Measurements from ENCODE around the gene AGTRAP.

Gene AGTRAP

DNA sequence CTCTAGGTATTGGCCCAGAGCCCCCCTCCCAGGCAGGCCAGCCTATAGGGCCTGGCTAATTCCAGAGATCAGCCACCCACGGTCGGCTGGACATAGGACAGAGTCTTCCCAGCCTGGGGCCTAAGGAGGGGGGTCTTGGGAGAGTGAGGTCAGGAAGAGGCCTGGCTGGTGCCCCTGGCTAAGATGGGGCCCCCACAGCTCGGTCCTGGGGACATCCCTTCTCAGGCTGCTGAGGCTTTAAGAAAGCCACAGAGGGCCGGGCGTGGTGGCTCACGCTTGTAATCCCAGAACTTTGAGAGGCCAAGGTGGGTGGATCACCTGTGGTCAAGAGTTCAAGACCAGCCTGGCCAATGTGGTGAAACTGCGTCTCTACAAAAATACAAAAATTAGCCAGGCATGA, 28.6 kb downstream of the AGTRAP start:
- TF ChIP-seq SUZ12 (IDR thresholded peaks at IDR 0.05; ENCODE audit: extremely low read depth, insufficient read depth, insufficient read length), result no peak
- no peak for TF ChIP-seq YY1 (IDR thresholded peaks at IDR 0.05; ENCODE audit: insufficient read depth, insufficient read length)
- no peak for TF ChIP-seq ZNF274 (IDR thresholded peaks at IDR 0.05; ENCODE audit: low read depth, low read length)
- Histone ChIP-seq H3K27me3 (ENCODE audit: insufficient read depth, insufficient read length) (peaks cover 16% of the 10 kb centered on the region), H3K9me3 (ENCODE audit: insufficient read depth, low read length) (no peaks in the 10 kb centered on the region), H3K4me3 (ENCODE audit: insufficient read length, low read depth) (no peak overlapping the region), H3K4me1 (ENCODE audit: insufficient read depth, insufficient read length) (peaks cover 12% of the 10 kb centered on the region), H3K36me3 (ENCODE audit: insufficient read depth, insufficient read length, low read length) (no peaks in the 10 kb centered on the region), H3K9ac (ENCODE audit: insufficient read length, low read depth) (no peak overlapping the region)
- no peak for DNase-seq (ENCODE audit: low read depth, low spot score)

DNA sequence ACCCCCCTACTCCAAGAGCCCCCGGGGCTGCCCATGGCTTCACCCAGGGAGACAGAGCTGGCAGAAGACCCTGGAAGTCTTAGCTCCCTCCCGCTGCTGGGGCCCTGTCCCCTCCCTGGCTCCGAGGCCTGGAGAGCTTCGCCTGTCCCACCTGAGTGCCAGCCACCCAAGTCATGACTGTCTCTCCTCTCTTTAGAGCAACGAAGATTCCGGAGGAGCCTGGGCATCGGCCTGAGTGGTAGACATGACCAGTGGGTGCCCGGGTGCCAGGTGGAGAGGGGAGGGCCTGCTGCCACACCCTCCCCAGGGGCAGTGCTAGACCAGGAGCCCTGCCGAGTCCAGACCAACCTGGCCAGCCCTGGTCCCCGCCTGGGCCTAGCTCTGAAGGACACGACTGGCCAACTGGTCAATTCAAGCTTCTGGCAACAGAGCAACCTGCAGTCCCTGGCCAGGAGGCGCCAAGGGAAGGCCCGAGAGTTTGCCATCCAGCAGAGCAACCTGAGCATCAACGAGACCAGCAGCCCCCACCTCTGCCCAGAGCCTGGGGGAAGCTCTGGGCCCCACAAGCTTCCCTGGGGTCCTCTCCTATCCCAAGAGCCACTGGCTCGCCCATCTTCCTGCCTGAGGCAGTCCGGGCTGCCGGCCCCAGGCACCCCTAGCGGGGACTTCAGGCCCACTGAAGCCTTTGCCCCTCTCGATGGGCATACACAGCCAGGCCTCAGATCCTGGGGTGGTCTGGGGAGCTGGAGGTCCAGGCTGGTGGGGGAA, 29.9 kb downstream of the AGTRAP start:
- DNase-seq (ENCODE audit: low read depth, low spot score), result no peak
- no peak overlapping the region for H3K4me3 ChIP-seq (ENCODE audit: insufficient read length, low read depth)
- H3K36me3 ChIP-seq (ENCODE audit: insufficient read depth, insufficient read length, low read length), result no peaks in the 10 kb centered on the region
- no peak overlapping the region for H3K9ac ChIP-seq (ENCODE audit: insufficient read length, low read depth)
- H3K9me3 ChIP-seq (ENCODE audit: insufficient read depth, low read length), result no peaks in the 10 kb centered on the region
- no peak for TF ChIP-seq SUZ12 (IDR thresholded peaks at IDR 0.05; ENCODE audit: extremely low read depth, insufficient read depth, insufficient read length)
- TF ChIP-seq YY1 (IDR thresholded peaks at IDR 0.05; ENCODE audit: insufficient read depth, insufficient read length), result no peak
- TF ChIP-seq ZNF274 (IDR thresholded peaks at IDR 0.05; ENCODE audit: low read depth, low read length), result no peak
- peaks cover 12% of the 10 kb centered on the region for H3K4me1 ChIP-seq (ENCODE audit: insufficient read depth, insufficient read length)
- H3K27me3 ChIP-seq (ENCODE audit: insufficient read depth, insufficient read length), result peaks cover 16% of the 10 kb centered on the region

DNA sequence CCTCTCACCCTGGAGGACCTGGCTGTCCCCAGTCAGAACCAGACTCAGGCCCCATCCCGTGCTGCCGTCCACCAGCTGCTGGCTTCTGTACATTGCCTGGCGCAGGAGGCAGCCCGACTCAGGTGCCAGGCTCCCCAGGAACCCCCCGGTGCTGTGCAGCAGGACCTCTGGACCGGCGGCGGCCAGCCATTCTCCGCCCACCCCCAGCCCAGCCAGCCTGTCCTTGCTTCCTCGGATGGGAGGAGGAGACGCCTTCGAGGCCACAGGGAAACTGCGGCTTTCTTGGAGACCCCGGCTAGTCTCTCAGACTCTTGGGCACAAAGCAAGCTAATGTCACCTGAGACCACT, 30.5 kb downstream of the AGTRAP start:
- H3K9ac ChIP-seq (ENCODE audit: insufficient read length, low read depth), result no peak overlapping the region
- H3K4me1 ChIP-seq (ENCODE audit: insufficient read depth, insufficient read length), result peaks cover 12% of the 10 kb centered on the region
- TF ChIP-seq ZNF274 (IDR thresholded peaks at IDR 0.05; ENCODE audit: low read depth, low read length) (no peak), YY1 (IDR thresholded peaks at IDR 0.05; ENCODE audit: insufficient read depth, insufficient read length) (no peak), SUZ12 (IDR thresholded peaks at IDR 0.05; ENCODE audit: extremely low read depth, insufficient read depth, insufficient read length) (no peak)
- no peaks in the 10 kb centered on the region for H3K9me3 ChIP-seq (ENCODE audit: insufficient read depth, low read length)
- no peaks in the 10 kb centered on the region for H3K36me3 ChIP-seq (ENCODE audit: insufficient read depth, insufficient read length, low read length)
- no peak overlapping the region for H3K4me3 ChIP-seq (ENCODE audit: insufficient read length, low read depth)
- peaks cover 10% of the 10 kb centered on the region for H3K27me3 ChIP-seq (ENCODE audit: insufficient read depth, insufficient read length)
- DNase-seq (ENCODE audit: low read depth, low spot score), result no peak

DNA sequence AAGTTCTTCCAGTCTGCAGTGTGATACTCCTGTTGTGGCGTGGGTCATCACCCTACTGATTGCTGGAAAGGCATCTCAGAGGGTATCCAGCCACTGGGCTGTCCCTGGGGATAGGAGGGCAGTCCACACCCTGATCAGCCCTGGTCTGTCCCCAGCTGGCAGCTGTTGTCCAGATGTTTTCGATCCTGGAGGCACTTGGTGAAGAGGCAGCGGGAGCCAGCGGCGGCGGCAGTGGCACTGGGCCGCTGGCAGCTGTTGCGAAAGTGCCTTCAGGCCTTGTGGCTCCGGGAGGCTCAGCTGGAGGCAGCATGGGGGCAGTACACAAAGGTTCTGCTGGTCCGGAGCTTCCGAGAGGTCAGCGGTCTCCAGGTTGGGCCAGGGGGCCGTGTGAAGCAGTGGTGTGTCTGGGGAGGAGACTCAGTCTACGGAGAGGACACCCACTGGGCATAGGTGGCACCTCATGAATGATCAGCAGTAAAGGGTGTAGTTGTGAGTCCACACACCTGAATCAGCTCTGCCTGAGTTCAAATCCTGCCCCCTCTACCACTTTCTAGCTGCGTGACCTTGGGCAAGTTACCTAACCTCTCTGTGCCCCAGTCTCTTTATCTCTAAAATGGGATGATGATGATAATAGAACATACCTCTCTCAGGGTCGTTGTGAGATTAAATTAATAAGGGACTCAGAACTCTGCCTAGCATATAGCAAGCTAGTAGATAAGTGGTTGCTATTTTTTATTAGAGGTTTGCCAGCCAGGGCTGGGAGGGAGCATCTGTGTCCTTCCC, 32.2 kb downstream of the AGTRAP start:
- Histone ChIP-seq H3K4me3 (ENCODE audit: insufficient read length, low read depth) (no peak overlapping the region), H3K36me3 (ENCODE audit: insufficient read depth, insufficient read length, low read length) (no peaks in the 10 kb centered on the region), H3K27me3 (ENCODE audit: insufficient read depth, insufficient read length) (no peaks in the 10 kb centered on the region), H3K9me3 (ENCODE audit: insufficient read depth, low read length) (no peaks in the 10 kb centered on the region), H3K9ac (ENCODE audit: insufficient read length, low read depth) (no peak overlapping the region), H3K4me1 (ENCODE audit: insufficient read depth, insufficient read length) (peaks cover 12% of the 10 kb centered on the region)
- TF ChIP-seq YY1 (IDR thresholded peaks at IDR 0.05; ENCODE audit: insufficient read depth, insufficient read length) (no peak), ZNF274 (IDR thresholded peaks at IDR 0.05; ENCODE audit: low read depth, low read length) (no peak), SUZ12 (IDR thresholded peaks at IDR 0.05; ENCODE audit: extremely low read depth, insufficient read depth, insufficient read length) (no peak)
- no peak for DNase-seq (ENCODE audit: low read depth, low spot score)

DNA sequence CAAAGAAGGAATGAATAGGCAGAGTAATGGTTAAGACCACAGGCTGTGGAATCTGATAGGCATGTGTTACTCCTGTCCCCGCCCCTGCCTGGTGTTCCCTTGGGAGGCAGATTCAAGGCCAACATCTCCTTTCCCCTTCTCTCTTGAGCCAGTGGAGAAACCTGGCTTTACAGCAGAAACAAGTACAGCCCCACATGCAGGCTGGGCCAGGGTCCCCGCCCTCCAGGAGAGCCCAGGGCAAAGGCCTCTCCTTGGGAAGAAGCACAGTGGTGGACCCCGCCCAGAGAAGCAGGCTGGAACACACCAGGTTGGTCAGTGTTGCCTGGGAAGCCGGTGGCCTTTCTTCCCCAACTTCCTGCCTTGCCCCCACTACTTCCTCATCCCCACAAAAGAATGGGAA, 32.9 kb downstream of the AGTRAP start:
- TF ChIP-seq ZNF274 (IDR thresholded peaks at IDR 0.05; ENCODE audit: low read depth, low read length) (no peak), YY1 (IDR thresholded peaks at IDR 0.05; ENCODE audit: insufficient read depth, insufficient read length) (no peak), SUZ12 (IDR thresholded peaks at IDR 0.05; ENCODE audit: extremely low read depth, insufficient read depth, insufficient read length) (no peak)
- Histone ChIP-seq H3K9me3 (ENCODE audit: insufficient read depth, low read length) (no peaks in the 10 kb centered on the region), H3K36me3 (ENCODE audit: insufficient read depth, insufficient read length, low read length) (no peaks in the 10 kb centered on the region), H3K9ac (ENCODE audit: insufficient read length, low read depth) (no peak overlapping the region), H3K27me3 (ENCODE audit: insufficient read depth, insufficient read length) (no peaks in the 10 kb centered on the region), H3K4me1 (ENCODE audit: insufficient read depth, insufficient read length) (peaks cover 12% of the 10 kb centered on the region), H3K4me3 (ENCODE audit: insufficient read length, low read depth) (no peak overlapping the region)
- no peak for DNase-seq (ENCODE audit: low read depth, low spot score)

DNA sequence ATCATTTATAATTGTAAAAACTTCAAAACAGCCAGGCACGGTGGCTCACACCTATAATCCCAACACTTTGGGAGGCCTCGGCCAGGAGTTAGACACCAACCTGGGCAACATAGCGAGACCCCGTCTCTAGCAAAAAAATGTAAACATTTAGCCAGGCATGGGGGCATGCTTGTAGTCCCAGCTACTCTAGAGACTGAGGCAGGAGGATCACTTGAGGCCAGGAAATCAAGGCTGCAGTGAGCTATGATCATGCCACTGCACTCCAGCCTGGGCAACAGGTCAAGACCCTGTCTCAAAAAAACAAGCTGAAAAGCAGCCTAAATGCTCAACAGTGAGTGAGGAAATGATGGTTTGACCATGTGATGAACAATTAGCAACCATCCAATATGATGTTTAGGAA, 33.3 kb downstream of the AGTRAP start:
- H3K9me3 ChIP-seq (ENCODE audit: insufficient read depth, low read length), result no peaks in the 10 kb centered on the region
- TF ChIP-seq ZNF274 (IDR thresholded peaks at IDR 0.05; ENCODE audit: low read depth, low read length) (no peak), YY1 (IDR thresholded peaks at IDR 0.05; ENCODE audit: insufficient read depth, insufficient read length) (no peak), SUZ12 (IDR thresholded peaks at IDR 0.05; ENCODE audit: extremely low read depth, insufficient read depth, insufficient read length) (no peak)

DNA sequence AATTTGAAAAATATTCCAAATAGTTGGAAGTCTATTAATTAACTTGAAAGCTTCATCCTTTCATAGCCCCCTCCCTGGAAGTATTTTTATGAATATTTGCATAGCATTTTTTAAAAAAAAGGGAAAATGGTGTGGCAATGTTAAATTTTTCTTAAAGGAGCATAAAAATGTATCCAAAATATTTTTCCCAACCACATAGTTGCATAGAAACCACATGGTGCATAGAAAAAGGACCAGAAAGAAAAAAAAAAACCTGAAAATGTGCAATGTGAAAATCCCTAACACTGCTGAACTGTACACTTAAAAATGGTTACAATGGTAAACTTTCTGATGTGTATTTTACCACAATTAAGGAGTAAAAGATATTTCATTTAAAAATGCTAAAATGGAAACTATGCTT, 34.1 kb downstream of the AGTRAP start:
- Histone ChIP-seq H3K4me1 (ENCODE audit: insufficient read depth, insufficient read length) (peaks cover 12% of the 10 kb centered on the region), H3K9ac (ENCODE audit: insufficient read length, low read depth) (no peak overlapping the region), H3K9me3 (ENCODE audit: insufficient read depth, low read length) (no peaks in the 10 kb centered on the region), H3K27me3 (ENCODE audit: insufficient read depth, insufficient read length) (no peaks in the 10 kb centered on the region), H3K36me3 (ENCODE audit: insufficient read depth, insufficient read length, low read length) (no peaks in the 10 kb centered on the region), H3K4me3 (ENCODE audit: insufficient read length, low read depth) (no peak overlapping the region)
- no peak for DNase-seq (ENCODE audit: low read depth, low spot score)
- TF ChIP-seq ZNF274 (IDR thresholded peaks at IDR 0.05; ENCODE audit: low read depth, low read length) (no peak), YY1 (IDR thresholded peaks at IDR 0.05; ENCODE audit: insufficient read depth, insufficient read length) (no peak), SUZ12 (IDR thresholded peaks at IDR 0.05; ENCODE audit: extremely low read depth, insufficient read depth, insufficient read length) (no peak)

More for the DNA sequence above, 33.3 kb downstream of the AGTRAP start:
- Histone ChIP-seq H3K4me1 (ENCODE audit: insufficient read depth, insufficient read length) (peaks cover 12% of the 10 kb centered on the region), H3K27me3 (ENCODE audit: insufficient read depth, insufficient read length) (no peaks in the 10 kb centered on the region), H3K36me3 (ENCODE audit: insufficient read depth, insufficient read length, low read length) (no peaks in the 10 kb centered on the region), H3K9ac (ENCODE audit: insufficient read length, low read depth) (no peak overlapping the region), H3K4me3 (ENCODE audit: insufficient read length, low read depth) (no peak overlapping the region)
- no peak for DNase-seq (ENCODE audit: low read depth, low spot score)
